ENCODE measurements around the gene ARIH2.

DNA sequence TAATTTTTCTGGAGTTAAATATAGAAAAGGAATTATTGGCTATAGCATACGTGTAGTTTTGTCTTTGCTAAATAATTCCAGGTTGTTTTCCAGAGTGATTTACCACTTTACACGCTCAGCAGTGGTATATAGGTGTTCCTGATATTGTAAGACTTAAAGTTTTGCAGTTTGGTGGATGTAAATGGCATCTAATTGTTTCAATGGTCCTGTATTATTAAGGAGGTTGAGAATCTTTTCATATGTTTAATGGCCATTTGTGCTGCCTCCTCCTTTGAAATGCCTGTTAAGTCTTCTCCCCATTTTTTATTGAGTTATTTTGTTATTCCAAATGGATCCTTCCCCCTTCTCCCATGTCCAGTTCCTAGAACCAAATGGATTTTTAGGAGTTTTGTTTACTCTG is 44.9 kb downstream of the ARIH2 start:
- no peak for TF ChIP-seq POLR2A (IDR thresholded peaks at IDR 0.05)
- TF ChIP-seq, protein P1, sequence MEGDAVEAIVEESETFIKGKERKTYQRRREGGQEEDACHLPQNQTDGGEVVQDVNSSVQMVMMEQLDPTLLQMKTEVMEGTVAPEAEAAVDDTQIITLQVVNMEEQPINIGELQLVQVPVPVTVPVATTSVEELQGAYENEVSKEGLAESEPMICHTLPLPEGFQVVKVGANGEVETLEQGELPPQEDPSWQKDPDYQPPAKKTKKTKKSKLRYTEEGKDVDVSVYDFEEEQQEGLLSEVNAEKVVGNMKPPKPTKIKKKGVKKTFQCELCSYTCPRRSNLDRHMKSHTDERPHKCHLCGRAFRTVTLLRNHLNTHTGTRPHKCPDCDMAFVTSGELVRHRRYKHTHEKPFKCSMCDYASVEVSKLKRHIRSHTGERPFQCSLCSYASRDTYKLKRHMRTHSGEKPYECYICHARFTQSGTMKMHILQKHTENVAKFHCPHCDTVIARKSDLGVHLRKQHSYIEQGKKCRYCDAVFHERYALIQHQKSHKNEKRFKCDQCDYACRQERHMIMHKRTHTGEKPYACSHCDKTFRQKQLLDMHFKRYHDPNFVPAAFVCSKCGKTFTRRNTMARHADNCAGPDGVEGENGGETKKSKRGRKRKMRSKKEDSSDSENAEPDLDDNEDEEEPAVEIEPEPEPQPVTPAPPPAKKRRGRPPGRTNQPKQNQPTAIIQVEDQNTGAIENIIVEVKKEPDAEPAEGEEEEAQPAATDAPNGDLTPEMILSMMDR (IDR thresholded peaks at IDR 0.05): no peak

Data from uterus (tissue), 2 donors.